Putamen (tissue), 1 donor: ENCODE measurements around the gene COA6.
A peak's percentile ranks its signal among the peaks of the same experiment; 100 is the strongest.
"Not testable (repeated sequence)": the region's sequence is repeated elsewhere in the genome, so short reads cannot be mapped to it uniquely, and the experiment has no call there.

Source experiments
- DNase-seq: peaks from one replicate; pipeline ENCODE4 v3.0.0-alpha.2; 2016; ENCODE audit warnings: low spot score

COA6 gene

GRCh38 chr1:234369784-234370183, 3.5 kb upstream of the COA6 start:
- DNase-seq = no peak

GRCh38 chr1:234371414-234371813, 1.8 kb upstream of the COA6 start:
- no peak for DNase-seq

GRCh38 chr1:234372011-234372757, 1.1 kb upstream of the COA6 start:
- DNase-seq = no peak

GRCh38 chr1:234373959-234374254, 651 bp downstream of the COA6 start:
- DNase-seq = no peak

GRCh38 chr1:234375672-234376071, 2.4 kb downstream of the COA6 start:
- DNase-seq = no peak

GRCh38 chr1:234379591-234380109, 6.4 kb downstream of the COA6 start:
- not testable (repeated sequence) for DNase-seq

GRCh38 chr1:234381699-234382555, 8.7 kb downstream of the COA6 start:
- no peak for DNase-seq

GRCh38 chr1:234386122-234386521, 12.9 kb downstream of the COA6 start:
- no peak for DNase-seq

DNA sequence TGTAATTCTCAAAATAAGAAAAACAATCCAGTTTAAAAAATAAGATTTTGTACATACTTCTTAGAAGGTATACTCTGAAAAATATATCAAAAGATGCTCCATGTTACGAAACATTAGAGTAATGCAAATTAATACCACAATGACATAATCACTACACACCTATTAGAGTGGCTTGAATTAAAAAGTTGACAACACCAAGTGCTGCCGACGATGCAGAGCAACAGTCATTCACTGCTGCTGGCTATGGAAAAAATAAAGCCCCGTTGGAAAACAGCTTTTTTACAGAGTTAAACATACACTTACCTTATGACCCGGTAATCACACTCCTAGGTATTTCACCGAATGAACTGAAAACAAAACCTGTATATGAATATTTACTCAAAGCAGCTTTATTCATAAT, 14.8 kb downstream of the COA6 start:
- no peak for DNase-seq

DNA sequence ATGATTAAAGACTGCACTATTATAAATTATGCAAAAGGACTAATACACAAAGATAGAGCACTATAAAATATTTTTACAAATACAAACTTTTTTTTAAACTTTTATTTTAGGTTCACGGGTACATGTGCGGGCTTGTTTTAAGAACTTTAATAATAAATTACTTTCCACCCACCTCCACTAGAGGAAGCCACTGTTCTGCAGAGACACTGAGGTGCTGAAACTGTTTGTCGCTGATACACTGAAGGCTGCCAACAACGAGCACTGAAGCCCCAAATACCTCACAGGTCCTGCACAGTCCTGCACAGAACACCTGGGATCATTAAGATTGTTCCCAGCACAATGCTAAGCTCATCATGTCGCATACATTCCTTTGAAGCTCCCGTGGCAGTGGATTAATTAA, 19.9 kb downstream of the COA6 start:
- DNase-seq = no peak

DNA sequence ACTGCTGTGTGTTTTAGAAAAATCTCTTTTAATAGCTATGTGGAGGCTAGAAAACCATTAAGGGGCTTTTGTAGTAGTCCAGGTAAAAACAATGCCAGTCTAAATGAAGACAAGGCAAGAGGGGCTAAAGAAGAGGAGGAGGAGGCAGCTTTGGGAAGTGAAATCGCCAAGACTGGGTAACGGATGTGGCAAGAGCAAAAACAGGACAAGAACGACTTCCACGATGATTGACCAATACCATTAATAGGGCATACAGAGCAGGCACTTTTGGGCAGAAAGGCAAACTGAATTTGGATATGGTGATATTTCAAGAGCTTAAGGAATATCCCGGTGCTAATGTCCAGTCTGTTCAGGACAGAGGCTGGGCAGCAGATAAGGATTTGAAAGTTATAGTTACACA, 22.0 kb downstream of the COA6 start:
- no peak for DNase-seq

DNA sequence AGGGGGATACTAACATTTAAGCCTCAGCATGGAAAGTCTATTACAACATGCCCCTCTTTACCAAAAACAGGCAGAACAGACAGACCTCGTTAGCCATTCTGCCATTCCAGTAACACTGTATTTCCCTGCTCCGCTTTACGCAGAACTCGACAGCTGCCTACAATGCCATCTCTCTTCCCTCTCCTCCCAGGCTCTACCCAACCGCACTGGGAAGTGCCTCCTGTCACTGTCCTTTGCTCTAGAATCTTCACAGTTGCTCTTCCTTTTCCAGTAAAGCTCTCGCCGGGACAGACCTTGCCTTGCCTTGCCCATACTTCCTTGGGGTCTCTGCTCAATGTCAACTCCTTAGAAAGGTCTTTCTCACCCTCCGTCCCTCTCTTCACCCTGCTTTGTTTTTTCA, 22.8 kb downstream of the COA6 start:
- DNase-seq = no peak

GRCh38 chr1:234396871-234397270, 23.6 kb downstream of the COA6 start:
- no peak for DNase-seq

- DNase-seq = no peak
Measured at GRCh38 chr1:234397732-234398131, 24.5 kb downstream of the COA6 start.

DNA sequence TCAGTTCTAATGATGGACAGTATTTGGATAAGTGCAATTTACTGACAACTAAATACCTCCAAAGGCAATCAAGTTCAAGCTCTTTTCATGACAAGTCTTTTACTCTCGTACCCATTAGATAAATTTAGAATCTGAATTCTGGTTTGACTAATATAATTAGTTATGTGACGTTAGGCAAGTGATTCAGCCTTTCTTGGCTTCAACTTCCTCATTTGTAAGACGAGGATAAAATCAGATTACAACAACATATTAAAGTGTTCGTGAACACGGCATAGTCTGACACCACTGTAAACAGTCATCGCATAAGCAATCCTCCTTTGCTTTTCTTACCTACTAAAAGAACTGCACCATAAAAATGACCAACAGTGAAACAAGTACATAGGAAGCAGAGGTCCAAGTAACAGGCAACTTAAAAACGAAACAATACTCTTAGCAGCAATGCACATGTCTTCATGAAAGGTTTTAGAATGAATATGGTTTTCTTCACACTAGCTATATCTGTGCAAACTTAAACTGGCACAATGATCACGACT, 25.7 kb downstream of the COA6 start:
- no peak for DNase-seq

DNA sequence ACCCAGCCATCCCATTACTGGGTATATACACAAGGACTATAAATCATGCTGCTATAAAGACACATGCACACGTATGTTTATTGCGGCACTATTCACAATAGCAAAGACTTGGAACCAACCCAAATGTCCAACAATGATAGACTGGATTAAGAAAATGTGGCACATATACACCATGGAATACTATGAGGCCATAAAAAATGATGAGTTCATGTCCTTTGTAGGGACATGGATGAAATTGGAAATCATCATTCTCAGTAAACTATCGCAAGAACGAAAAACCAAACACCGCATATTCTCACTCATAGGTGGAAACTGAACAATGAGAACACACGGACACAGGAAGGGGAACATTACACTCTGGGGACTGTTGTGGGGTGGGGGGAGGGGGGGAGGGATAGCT, 26.3 kb downstream of the COA6 start:
- DNase-seq = not testable (repeated sequence)

DNA sequence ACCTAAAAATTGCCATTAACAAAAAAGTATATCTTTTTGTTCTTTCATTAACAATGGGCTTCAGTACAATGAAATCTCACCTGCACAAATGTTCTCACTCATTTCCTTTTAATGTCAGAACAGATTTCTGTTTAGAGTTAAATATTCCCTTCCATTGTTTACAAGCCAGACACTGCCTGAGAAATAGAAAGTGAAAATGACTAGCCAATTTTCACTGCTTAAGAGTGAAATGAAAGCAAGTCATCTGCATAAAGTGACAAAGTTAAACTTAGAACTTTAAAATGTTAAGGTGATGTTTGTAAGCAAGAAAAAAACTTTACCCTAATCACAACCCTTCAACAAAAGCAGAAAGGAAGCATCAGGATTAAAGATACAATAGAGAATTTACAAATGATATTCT, 27.5 kb downstream of the COA6 start:
- DNase-seq = no peak

DNA sequence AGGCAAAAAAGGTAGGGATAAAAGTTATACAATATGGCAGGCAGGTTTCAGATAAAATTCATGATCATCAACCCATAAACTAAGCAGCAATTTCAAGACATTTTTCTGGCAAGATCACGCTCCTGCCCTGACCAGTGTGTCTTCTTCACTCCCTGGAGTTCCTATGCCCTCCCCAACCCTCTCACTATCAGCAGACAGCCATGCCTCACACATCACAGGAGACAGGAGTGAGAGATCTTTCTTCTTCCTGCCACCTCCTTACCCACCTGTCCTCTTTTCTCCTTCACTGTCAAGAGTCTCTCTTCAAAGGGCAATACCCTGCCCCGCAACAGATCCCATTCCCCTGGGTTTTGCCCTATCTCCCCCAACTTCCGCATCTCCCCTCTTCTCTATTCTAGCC, 28.4 kb downstream of the COA6 start:
- DNase-seq = no peak

DNA sequence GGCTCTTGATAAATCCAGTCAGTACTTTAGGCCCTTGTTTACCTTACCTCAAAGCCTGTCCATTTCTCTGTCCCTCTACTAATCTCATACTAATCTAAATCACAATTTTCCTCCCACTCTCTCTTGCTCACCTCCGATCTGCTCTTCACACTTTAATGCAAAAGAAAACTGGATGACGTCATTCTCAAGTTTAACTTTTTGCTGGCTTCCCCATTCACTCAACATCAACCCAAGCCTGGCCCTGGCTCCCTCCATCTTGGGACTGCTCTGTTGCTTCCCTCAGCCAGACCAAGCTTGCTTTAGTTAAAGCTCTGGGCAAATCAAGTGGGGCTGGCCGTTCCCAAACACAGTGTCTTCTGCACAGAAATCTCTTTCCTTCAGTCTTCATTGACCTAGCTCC, 29.7 kb downstream of the COA6 start:
- DNase-seq = no peak

- no peak for DNase-seq
Measured at GRCh38 chr1:234405676-234406075, 32.4 kb downstream of the COA6 start.

DNA sequence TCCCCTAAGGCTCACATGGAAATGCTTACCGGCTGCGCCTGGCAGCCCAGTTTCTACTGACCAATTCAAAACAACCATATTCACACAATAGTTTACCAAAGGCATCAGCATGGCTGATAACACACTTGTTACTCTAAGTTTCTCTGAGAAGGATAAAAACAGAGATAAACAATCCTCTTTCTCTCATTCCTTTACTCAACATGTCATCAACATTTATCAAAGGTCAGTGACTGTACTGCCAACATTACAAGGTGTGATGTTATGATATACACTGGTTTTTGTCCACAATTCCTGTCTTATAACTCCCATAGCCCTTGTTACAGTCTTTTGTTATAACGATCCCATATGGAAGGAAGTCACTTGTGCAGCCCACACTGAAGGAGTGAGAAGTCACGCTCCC, 33.6 kb downstream of the COA6 start:
- no peak for DNase-seq

- peak; percentile 80 for DNase-seq
Measured at GRCh38 chr1:234408757-234409156, 35.5 kb downstream of the COA6 start.

DNA sequence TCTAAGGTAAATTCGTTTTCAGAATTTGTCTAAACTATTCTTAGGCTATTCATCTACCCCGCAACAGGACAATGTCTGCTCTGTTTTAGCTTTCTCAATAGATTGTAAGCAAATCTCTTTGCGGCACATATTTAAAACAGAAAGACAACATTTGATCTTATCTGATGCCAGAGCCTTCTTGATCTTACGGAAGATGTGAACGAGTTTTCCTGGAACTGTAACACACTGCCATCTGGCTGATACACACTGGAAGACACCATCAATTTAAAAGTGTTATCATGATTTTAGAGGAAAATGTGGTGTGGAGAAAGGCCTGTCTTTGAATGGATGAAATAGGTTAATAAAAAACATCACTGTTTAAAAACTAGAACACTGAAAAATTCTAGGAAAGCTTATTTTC, 36.1 kb downstream of the COA6 start:
- peak; percentile 43 for DNase-seq
